HepG2 (cell line): ENCODE data around the gene L1CAM. TPM values are rescaled to one million over a fixed set of nuclear protein-coding genes. Genes with fewer than 3 reads are reported as not detected.

Source experiments
- ATAC-seq: fragments of 200-7000 bp; cut with Tn5 transposase; 3 replicates; pipeline ENCODE4 v1.9.1; 2020; ENCODE audit warnings: mild to moderate bottlenecking, moderate library complexity
- BruUV-seq: library from RNA; stranded (reverse); fragments of 400-500 nt; replicated peaks from 2 replicates; lab custom pipeline; 2021; lab: Mats Ljungman, UMichigan
- CTCF ChIA-PET: fragments of 300-600 bp; formaldehyde crosslinking; extraction: SDS; loops from one replicate; lab custom pipeline; 2021; ENCODE audit warnings: low total read pairs, inconsistent platforms, low intra/inter-chr PET ratio; lab: Yijun Ruan, JAX
- POLR2A ChIA-PET: fragments of 350-600 bp; sonication (Branson Sonifier 250); formaldehyde crosslinking; loops from one replicate; lab custom pipeline; 2020; ENCODE audit warnings: antibody characterized with exemption, inconsistent platforms; lab: Yijun Ruan, JAX
- DNase-seq: peaks from one replicate; pipeline ENCODE4 v3.0.0-alpha.2; 2015; ENCODE audit warnings: low spot score
- FAIRE-seq: peaks from 3 replicates; lab custom pipeline; 2011; peaks lifted over from hg19 to GRCh38; lab: Jason Lieb, UNC
- H2AFZ ChIP-seq: one replicate; pipeline ENCODE4 v1.6.1; 2011; ENCODE audit warnings: low read length, inconsistent platforms
- H3K27ac ChIP-seq: fragments of 300-600 bp; 3 replicates; pipeline ENCODE4 v1.8.0; 2011; ENCODE audit warnings: mixed run types, mild to moderate bottlenecking, mixed read lengths, low read length, inconsistent platforms; ENCODE audit not compliant: insufficient read depth; ENCODE audit errors: extremely low read length
- H3K27me3 ChIP-seq, 2 experiments: fragments of 200-600 bp in 1 of 2; 2 replicates in 1 of 2; 3 replicates in 1 of 2; pipeline versions ENCODE4 v1.6.0 to v1.8.0; 2011; ENCODE audit warnings: low read length in 2 of 2, mild to moderate bottlenecking in 2 of 2, moderate library complexity in 2 of 2, inconsistent platforms in 1 of 2; ENCODE audit not compliant: insufficient read depth in 2 of 2, control insufficient read depth in 1 of 2
- H3K36me3 ChIP-seq, 2 experiments: fragments of 200-600 bp in 1 of 2; replicated peaks in 1 of 2; 2 replicates in 1 of 2; 3 replicates in 1 of 2; pipeline versions ENCODE4 v1.5.1 to v1.8.0; 2011; ENCODE audit warnings: low read length in 2 of 2, inconsistent platforms in 1 of 2; ENCODE audit not compliant: insufficient read depth in 2 of 2, control insufficient read depth in 1 of 2
- H3K4me1 ChIP-seq: 2 replicates; pipeline ENCODE4 v1.5.1; 2012; ENCODE audit warnings: low read length, inconsistent platforms; ENCODE audit not compliant: insufficient read depth
- H3K4me2 ChIP-seq: 2 replicates; pipeline ENCODE4 v1.6.0; 2011; ENCODE audit warnings: low read depth, low read length, inconsistent platforms
- H3K4me3 ChIP-seq, 3 experiments: fragments of 200-600 bp in 1 of 3; sonication (generic), shearing (Covaris generic) in 1 of 3; replicated peaks in 1 of 3; 2 replicates each; pipeline ENCODE4 v1.5.1; 2011 to 2016; ENCODE audit warnings: low read length in 3 of 3, inconsistent platforms in 2 of 3, low read depth in 2 of 3, mild to moderate bottlenecking in 2 of 3, control low read depth in 1 of 3, mixed read lengths in 1 of 3; ENCODE audit not compliant: insufficient read depth in 1 of 3
- H3K79me2 ChIP-seq: one replicate; pipeline ENCODE4 v1.6.1; 2011; ENCODE audit warnings: low read length, inconsistent platforms; ENCODE audit not compliant: insufficient read depth
- H3K9ac ChIP-seq: 2 replicates; pipeline ENCODE4 v1.6.0; 2011; ENCODE audit warnings: mild to moderate bottlenecking, low read depth, low read length, inconsistent platforms; ENCODE audit not compliant: insufficient read depth
- H3K9me3 ChIP-seq: 2 replicates; pipeline ENCODE4 v1.5.1; 2012; ENCODE audit warnings: mild to moderate bottlenecking, low read length
- H4K20me1 ChIP-seq: 2 replicates; pipeline ENCODE4 v1.6.0; 2011; ENCODE audit warnings: inconsistent platforms, mild to moderate bottlenecking, low read length, moderate library complexity; ENCODE audit not compliant: insufficient read depth
- BCL6 ChIP-seq: IDR thresholded peaks from 2 replicates; pipeline ENCODE4 v1.6.1; 2016; ENCODE audit warnings: missing genetic modification reagents, missing compliant biosample characterization
- FOXP1 ChIP-seq, 2 experiments: fragments of 450-650 bp in 1 of 2; IDR thresholded peaks; 2 replicates each; pipeline ENCODE4 v1.6.1; 2017 to 2018; ENCODE audit warnings: antibody characterized with exemption in 1 of 2
- MED13 ChIP-seq: sonication (generic); formaldehyde crosslinking; IDR thresholded peaks from 2 replicates; pipeline ENCODE4 v1.5.0; 2020; ENCODE audit warnings: missing genetic modification reagents
- MXI1 ChIP-seq: IDR thresholded peaks from 3 replicates; pipeline ENCODE4 v1.6.1; 2012; ENCODE audit warnings: low read depth, low read length, inconsistent platforms, borderline replicate concordance
- SKIL ChIP-seq: sonication (generic); formaldehyde crosslinking; IDR thresholded peaks from 2 replicates; pipeline ENCODE4 v1.8.0; 2022; ENCODE audit warnings: missing genetic modification reagents, mild to moderate bottlenecking, moderate library complexity, borderline replicate concordance
- ZNF224 ChIP-seq: sonication (generic); formaldehyde crosslinking; IDR thresholded peaks from 2 replicates; pipeline ENCODE4 v1.5.0; 2020; ENCODE audit warnings: mild to moderate bottlenecking, missing genetic modification reagents
- ZNF563 ChIP-seq: sonication (generic); formaldehyde crosslinking; IDR thresholded peaks from 2 replicates; pipeline ENCODE4 v1.8.0; 2022; ENCODE audit warnings: mild to moderate bottlenecking, moderate library complexity, missing genetic modification reagents
- WGBS: methylation state at CpG from one replicate; pipeline ENCODE4 v1.1.6; 2017; ENCODE audit warnings: low lambda C conversion rate; 5-methylcytosine and 5-hydroxymethylcytosine counted together
- in situ Hi-C: cut with HindIII; loops from 2 replicates; pipeline ENCODE4 v1.10.0; 2017; ENCODE audit warnings: low pct_unique_long_range_greater_than_20kb; ENCODE audit not compliant: extremely low pct_ligation_motif_present
- intact Hi-C: fragments of 100-400 bp; cut with micrococcal nuclease; formaldehyde crosslinking; loops from one replicate; pipeline ENCODE4 v1.10.0; 2022; ENCODE audit not compliant: unreplicated experiment
- polyA plus RNA-seq, 8 experiments: library from polyadenylated mRNA; depleted of rRNA in 3 of 8; stranded (reverse) in 7 of 8; unstranded in 1 of 8; fragments of >200 nt; fragmentation: Illumina TruSeq in 4 of 8; extraction: Trizol in 4 of 8; gene quantifications; 2 replicates each; pipeline versions ENCODE4 v1.2.1 to v1.2.3, GENCODE V29; 2011 to 2016; ENCODE audit warnings: low read depth in 4 of 8, missing spikeins in 1 of 8, mixed read lengths in 1 of 8; ENCODE audit not compliant: insufficient read depth in 1 of 8
- total RNA-seq, 5 experiments: library from RNA; depleted of rRNA; stranded (reverse); fragments of >200 nt; fragmentation: Illumina TruSeq; extraction: Trizol; gene quantifications; 2 replicates each; pipeline ENCODE4 v1.2.3, GENCODE V29; 2016; ENCODE audit warnings: low read depth in 1 of 5

L1CAM gene
- total and polyA plus RNA-seq, 2 of the 13 experiments (the other 11 are each of a cell fraction or from before 2014, with no cell fraction given) = 1.4 to 2.0 TPM

GRCh38 chrX:153909980-153910360 is 24.0 kb upstream of the L1CAM start:
- H3K4me1 ChIP-seq = peaks cover 5% of the 10 kb centered on the region
- H3K4me3 ChIP-seq = no peak overlapping the region
- H3K36me3 ChIP-seq = no peaks in the 10 kb centered on the region
- no peak overlapping the region for H2AFZ ChIP-seq
- DNase-seq (no peak), ATAC-seq (no peak), FAIRE-seq (no peak)
- H3K27me3 ChIP-seq = peaks cover 0 to 4% of the 10 kb centered on the region in 2 experiments; a peak in 2 of 5 replicates
- WGBS = no CpG with 5 or more reads among the region's 25 CpGs
- no peak overlapping the region for H3K4me2 ChIP-seq
- H3K79me2 ChIP-seq = no peaks in the 10 kb centered on the region
- ChIA-PET CTCF (no interaction called here), POLR2A (no interaction called here)
- no peaks in the 10 kb centered on the region for H3K9me3 ChIP-seq
- BruUV-seq = no TSS peak
- H4K20me1 ChIP-seq = no peaks in the 10 kb centered on the region
- H3K27ac ChIP-seq = no peak overlapping the region
- no peak overlapping the region for H3K9ac ChIP-seq
- TF ChIP-seq FOXP1 (IDR thresholded peaks at IDR 0.05) (no peak), FOXP1 (CRISPR knock-in tag; IDR thresholded peaks at IDR 0.05) (no peak), MXI1 (no peak), MED13 (no peak), ZNF224 (CRISPR knock-in tag) (no peak), BCL6 (CRISPR knock-in tag) (no peak), SKIL (no peak), ZNF563 (CRISPR knock-in tag) (no peak)
- intact Hi-C loops (no loop called here), in situ Hi-C loops (no loop called here)
